DMS153 (cell line): ENCODE data around the gene CLDN22.
A peak's percentile ranks its signal among the peaks of the same experiment; 100 is the strongest.

Experiments
- DNase-seq: peaks from one replicate; lab custom pipeline; 2025; lab: John Stamatoyannopoulos, UW

Gene CLDN22

DNA sequence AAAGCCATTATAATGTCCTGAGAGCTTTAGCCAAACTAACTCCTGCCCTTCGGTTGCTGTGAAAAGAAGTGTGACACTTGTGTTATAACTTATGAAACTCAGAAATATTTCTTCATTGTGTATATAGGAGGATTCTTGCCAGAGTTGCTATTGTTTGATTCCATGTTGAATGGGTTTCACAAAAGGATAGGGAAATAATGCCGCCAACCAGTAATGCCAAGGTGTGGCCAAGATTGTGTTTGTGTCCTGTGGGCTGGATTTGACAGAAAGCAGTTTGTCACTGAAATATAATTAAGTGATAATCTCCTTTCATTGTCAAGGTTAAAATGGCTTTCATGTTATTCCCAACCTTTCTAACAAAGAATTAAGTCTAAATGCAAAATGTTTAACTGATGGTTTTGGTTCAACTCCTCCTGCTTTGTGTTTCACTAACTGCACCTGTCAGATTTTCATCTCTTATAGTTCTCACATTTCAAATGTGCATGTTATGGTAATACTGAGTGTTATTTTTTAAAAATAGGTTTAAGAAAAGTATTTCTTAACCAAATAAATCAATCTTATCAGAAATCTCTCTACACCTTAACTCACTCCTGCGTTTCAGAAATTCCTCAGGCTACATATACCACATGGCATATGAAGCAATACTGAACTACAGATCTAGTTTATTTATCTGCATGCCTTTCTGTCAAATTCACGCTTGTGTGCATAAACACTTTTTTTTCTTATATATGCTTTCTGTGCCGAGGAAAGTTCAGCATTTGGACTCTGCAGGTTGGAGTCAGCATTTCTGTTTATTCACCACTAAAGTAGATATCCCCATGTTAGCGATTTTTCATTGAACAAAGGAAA lies at the start of gene CLDN22:
Gene CLDN22, minus strand, starts transcription at position 66 of the 849 bp plus-strand sequence. Its CDS starts 58 bp downstream, at position 8.
- DNase-seq, result no peak

DNA sequence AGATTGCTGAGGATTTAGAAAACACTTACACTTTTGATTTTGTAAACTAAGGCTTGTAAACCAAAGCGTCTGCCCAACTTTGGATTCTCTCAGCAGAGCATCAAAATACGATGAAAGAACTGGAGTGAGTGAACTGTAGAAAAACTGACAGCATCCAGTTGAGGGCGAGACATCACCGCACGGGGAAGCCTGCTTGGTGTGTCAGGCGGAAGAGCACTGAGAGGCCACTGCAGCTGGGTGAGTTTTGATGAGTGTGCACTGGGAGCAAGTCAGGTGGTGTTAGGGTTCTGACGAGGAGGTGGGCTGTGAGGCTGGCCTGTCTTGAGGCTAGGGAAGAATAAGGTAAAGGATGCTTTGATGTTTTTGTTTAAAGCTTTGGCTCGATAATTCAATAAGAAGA lies 49.0 kb upstream of the CLDN22 start:
- DNase-seq, result no peak

DNA sequence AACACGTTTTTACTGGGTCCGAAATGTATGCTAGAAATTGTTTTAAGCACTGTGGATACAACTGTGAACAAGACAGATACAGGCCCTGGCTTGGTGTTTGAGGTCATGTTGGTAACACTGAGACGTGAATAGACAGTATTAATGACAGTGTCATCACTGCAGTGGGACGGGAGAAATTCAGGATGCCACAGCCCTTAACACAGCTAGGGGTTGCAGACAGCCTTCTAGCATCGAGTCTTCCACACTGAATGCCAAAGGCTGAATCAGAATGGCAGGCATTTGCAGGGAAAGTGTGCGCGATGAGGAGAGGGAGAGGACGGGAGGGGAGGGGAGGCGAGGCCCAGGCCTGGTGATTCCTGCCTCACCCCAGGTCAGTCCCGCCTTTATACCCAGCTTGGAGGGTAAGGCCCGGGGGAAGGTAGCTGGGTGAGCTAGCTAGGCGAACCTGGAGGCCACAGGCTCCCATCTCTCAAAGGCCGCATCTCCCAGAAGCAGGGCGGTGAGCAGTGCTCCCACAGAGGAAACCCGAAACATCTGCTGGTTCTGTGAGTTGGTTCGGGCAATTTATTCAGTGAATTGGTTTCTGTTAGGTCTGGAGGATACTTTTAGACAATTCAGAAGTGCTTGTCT lies 46.2 kb upstream of the CLDN22 start:
- DNase-seq, result no peak

DNA sequence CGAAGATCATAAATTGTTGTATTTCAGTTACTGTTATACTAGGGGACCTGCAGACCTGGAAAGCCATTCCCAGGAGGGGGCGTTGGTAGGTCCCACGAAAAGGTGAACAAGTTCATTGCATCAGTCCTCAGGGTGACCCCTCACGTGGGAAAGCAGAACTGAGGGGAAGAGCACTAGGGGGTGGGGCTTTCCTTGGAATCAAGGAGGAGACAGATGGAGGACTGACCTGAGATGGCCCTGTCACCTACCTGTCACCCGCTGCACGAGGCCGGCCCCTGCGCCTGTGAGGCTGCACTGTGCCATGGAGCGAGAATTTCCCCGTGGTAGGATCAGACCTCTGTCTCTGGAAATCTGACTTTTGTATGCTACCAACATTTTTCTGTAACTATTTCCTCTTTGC lies 43.9 kb upstream of the CLDN22 start:
- DNase-seq, result no peak

DNA sequence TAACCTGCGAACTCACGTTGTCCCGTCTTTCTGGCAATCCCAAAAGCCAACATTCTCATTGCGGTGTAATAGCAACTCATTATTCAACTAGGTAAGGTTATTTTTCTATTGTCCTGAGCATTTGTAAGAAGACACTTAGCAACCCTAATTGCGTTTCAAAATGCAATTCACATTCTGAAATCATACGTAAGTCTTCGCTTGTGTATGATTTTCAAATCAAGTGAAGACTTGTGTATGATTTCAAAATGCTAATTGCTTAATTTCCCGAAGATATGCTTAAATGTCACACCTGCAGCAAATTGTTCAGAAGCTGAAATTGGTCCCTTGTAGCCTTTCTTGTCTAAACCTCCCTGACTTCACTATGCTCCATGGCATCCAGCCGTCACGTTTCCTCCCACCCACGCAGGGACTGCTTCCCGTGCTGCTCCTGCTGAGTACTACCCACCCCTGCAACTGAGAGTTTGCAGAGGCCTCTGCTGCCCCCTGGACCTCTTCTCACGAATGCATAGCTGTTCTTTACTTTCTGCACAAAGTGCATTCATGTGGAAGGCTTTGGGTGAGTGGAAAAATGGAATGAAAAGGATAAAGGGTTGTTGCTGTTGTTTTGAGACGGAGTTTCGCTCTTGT lies 43.0 kb upstream of the CLDN22 start:
- DNase-seq, result no peak

DNA sequence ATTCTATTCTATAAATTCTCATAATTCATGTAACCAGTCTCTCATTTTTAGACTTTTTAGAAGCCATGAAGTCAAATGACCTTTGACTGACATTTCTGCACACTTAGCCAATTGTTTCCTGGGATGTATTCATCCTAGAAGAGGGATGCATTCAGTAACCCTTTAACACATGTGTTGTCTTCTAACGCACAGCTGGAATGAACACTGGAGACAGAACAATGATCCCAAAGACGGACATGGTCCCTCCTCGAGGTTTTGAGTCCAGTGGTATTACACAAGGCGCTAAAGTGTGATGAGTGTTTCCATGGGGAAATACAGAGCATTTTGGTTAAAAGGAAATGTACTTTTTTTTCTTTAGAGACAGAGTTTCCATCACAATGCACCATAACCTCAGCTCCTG lies 42.0 kb upstream of the CLDN22 start:
- no peak for DNase-seq

DNA sequence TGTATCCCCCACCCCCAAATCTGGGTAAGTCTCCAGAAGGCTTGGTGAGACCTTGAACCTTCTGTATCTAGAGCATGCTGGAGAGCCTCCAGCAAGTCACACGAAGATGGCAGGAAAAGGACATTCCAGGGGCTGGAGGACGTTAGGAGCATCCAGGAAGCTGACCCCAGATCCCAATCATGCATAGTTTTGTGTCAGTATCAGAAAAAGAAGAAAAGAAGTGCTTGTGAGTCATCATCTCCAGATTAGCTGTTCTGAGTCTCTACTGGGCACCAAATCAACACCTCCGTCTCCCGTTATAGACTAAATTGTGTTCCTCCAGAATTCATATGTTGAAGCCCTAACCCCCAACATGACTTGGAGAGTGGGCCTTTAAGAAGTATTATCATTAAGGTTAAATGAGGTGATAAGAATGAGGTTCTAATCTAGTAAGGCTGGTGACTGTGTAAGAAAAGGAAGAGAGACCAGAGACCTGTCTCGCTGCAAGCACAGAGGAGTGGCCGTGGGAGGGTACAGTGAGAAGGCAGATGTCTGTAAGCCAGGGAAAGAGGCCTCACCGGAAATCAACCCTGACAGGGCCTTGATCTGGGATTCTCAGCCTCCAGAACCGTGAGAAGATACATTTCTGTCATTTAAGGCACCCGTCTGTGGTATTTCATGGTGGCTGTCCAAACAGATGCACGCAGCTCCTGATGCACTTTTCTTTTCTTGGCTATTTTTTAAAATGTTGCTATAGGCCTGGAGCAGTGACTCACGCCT lies 40.3 kb upstream of the CLDN22 start:
- no peak for DNase-seq

DNA sequence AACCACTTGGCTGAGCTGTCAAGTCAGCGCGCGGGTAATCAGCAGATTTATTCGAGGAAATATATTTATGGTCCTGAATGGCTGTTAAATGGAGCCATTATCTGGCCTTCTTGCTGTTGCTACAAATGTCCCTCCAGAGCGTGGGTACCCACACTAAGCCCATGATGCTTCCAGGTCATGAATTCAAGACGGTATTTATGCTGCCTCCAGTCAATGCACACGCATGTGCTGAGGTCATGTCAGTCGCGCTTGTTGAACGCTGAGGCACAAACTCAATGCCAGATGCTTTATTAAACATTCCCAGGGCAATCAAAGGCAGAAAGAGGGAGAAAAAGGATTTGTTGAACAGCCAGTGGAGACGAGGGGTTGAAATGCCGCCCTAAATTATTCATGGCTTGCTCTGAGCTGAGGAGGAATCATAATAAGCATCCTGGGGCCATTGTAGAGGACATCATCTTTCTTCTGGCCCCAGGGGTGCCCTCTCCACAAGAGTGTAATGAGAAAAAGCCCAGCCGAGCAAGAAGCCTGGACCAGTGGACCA lies 38.2 kb upstream of the CLDN22 start:
- DNase-seq, result no peak

DNA sequence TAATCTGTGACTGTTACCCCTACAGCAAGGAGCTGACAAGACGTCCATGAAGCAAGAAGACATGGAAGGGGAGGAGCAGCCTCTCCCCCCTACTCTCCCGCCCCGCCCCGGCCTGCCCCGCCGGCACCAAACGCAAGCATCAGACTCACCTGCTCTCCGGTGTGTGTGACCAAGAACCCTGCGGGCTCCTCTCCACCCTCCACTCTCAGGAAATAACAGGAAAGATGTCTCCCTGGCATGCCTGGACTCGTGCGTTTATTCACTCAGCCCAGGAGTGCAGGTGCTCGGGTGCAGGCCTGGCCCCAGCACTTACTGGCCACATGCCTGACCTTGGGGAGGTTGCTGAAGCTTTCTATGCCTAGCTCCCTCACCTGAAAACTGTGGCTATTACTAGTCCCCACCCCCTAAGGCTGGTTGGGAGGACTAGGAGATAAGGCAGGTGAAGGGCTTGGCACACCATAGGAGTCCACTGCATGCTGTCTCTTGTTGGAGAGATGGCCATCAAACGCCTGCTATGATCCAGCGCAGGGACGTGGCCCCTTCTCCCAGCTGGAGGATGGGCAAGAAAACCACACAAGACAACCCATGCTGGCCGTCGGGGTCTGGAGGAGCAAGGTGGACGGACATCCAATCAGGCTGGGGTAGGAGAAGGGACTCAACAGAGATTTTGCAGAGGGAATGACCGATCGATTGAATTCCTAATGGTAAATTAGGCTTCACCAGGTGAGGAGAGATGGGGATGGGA lies 37.0 kb upstream of the CLDN22 start:
- peak; percentile 60 for DNase-seq

DNA sequence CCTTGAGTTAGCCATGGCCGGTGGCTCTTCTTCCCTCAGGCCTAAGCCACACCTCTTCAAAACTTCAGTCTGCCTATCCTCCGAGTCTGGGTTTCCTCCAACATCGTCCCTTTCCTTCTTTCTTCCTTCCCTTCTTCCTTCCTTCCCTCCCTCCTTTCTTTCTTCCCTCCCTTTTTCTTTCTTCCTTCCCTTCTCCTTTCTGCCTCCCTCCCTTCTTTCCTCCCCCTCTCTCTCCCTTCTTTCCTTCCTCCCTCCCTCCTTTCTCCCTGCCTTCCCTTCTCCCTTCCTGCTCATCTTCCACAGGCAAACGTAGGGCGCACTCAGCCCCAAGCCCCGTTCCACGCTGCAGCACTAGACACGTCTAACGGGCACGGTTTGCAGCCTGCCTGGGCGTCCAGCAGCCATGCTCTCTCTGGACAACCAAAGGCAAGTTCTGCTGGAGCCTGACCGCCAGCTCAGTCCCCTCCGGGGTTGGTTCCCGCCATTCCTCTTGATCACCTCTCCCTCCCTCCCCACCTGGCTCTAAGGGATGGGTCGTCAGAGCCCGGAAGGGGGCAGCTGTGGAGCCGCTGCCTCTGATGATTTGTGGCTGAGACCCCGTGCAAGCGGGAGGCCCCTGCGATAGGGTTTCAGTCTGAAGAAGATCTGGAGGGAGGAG lies 36.2 kb upstream of the CLDN22 start:
- DNase-seq, result no peak

DNA sequence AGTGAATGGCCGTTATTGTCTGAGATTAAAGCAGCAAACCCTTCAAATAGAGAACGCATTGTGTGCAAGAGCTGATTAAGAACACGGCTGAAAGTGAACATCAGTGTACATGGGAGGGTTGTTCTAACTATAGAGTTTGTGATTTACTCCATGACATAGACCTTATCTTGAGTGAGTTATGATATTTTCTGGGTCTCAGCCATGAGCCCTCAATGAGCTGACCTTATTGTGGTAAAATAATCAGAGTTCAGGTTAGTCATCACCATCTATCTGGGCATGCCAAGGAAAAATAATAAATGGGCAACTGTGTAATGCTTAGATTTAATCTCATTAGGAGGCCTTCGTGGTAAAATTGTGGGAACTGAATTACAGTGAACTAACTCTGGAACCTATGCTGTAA lies 35.3 kb upstream of the CLDN22 start:
- DNase-seq, result peak; percentile 51

DNA sequence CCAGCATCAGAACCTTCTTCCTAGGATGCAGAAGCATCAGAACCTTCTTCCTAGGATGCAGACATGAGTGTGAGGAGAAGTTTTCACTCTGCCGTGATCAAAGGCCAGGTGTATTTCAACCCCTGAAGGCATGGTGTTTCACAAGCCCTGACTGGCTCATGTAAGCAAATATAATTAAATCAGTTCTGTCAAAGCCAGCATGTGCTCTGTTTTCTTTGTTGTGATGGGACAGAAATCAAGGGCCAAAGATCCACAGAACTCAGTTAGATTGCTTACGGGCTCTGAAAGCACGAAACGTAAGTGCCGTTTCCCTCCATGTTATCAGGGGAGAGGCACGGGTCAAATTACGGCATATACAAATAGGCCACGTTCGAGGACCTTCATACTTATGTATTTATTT lies 34.1 kb upstream of the CLDN22 start:
- DNase-seq, result peak; percentile 32

DNA sequence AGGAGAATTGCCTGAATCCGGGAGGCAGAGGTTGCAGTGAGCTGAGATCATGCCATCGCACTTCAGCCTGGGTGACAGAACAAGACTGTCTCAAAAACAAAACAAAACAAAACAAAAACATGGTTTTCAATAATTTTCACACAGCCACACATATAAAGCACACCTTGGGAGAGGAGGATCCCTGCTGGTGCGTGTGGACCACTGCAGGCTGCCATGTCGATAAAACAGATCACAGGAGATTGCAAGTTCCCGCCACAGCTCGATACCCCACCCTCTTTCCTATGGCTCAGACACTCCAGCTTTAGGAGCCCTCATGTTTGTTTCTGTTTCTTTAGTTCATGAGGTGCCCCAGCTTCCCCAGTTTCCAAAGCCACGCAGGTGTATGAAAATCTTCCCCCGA lies 33.5 kb upstream of the CLDN22 start:
- DNase-seq, result no peak

DNA sequence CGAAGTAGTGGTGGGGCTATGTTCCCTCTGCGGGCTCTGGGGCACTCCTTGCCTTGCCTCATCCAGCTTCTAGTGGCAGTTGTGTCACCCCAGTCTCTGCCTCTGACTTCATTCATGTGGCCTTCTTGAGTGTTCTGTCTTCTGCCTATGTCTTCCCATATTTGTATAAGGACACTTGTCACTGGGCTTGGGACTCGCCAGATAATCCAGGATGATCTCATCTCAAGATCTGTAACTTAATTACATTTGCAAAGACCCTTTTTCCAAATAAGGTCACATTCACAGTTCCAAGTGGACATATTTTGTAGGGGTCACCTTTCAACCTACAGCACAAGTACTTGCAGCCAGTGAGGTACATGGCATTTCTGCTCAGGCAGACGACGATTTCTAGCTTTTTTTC lies 32.5 kb upstream of the CLDN22 start:
- no peak for DNase-seq

DNA sequence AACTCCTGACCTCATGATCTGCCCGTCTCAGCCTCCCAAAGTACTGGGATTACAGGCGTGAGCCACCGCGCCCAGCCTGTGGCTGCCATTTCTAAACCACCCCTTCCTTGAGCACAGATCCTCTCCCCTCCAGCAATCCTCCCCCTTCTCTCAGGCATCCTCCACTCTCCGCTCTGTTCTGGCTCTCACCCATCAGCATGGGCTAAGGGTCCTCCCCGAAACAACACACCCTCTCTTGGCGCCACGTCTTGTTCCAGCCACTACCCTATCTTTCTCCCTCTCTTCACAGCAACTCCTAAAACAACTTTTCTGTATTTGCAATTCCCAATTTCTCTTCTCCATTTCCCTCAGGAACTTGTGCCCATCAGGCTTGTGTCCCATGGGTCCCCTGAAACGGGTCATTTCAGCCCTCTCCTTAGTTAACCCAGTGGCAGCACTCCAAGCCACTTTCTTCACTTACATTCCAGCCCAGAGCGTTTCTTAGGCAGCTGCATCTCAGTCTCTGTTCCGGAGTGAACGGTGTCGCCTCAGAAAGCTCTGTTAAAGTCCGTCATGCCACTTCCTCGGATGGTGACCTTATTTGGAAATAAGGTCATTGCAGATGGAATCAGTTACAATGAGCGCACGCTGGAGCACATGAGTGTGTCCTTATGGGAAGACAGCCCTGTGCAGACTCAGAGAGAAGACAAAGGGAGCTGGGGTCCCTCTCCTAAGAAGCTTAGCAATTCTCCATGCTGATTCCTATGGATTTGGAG lies 30.4 kb upstream of the CLDN22 start:
- DNase-seq, result no peak

DNA sequence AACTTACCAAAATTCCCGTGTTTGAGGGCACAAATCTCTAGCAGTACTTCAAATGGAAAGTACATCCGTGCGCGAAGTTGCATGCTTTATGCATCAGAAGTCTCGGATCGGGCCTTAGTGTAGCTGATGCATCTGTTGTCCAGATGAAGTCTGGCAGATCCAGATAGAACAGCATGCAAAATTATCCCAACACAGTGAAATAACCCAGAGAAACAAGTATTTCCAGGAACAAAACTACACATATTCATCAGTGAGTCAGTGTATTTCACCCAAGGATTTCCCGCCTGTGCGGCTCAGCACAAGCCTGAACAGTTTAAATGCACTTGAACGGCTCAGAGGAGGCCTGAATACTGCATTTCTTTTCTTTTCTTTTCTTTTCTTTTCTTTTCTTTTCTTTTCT lies 29.6 kb upstream of the CLDN22 start:
- no peak for DNase-seq

DNA sequence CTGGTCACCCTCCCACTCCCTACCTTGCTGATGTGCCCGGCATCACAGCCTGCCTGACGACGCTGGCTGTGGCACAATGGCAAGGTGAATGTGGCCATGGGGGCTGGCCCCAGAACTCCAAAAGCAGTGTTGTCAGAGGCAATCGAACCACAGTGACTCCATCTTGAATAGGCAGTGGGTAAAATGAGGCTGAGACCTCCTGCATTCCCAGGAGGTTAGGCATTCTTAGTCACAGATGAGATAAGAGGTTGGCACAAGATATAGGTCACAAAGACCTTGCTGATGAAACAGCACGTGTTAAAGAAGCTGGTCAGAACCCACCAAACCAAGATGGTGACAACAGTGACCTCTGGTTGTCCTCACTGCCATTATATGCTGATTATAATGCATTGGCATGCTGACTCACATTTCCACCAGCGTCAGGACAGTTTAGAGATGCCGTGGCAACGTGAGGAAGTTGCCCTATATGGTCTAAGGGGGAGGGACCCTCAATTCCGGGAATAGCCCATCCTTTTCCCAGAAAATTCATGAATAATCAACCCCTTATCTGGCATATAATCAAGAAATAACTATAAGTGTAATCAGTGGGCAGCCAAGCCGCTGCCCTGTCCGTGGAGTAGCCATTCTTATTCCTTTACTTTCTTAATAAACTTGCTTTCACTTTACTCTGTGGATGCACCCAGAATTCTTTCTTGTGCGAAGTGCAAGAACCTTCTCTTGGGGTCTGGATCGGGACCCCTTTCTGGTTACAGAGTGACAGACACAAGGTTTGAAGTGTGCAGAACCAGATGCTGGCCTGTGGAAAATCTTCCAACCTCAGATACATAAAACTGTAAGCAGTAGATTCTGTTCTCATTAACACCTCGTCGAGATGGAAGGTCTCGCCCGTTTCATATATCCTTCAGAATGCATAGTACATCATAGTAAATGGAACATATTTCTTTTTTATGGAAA lies 28.9 kb upstream of the CLDN22 start:
- no peak for DNase-seq

DNA sequence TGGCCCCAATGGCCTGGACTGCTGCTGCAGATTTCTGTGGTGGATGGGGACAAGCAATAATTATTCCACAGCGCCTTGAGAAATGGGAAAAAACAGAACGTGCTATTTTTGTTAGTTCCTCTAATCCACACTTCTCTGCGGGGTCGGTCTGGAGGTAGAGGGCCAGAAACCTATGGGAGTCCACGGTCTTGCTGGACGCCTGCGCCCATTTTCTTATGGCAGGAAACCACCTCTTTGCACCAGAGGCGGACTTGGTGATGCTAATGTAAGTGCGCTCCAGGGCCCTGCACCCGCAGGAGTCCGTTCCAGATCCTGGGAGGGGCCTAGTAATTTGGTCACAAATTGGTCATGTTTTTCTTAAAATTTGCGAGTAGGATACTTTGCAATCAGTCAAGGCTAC lies 28.1 kb upstream of the CLDN22 start:
- DNase-seq, result no peak

DNA sequence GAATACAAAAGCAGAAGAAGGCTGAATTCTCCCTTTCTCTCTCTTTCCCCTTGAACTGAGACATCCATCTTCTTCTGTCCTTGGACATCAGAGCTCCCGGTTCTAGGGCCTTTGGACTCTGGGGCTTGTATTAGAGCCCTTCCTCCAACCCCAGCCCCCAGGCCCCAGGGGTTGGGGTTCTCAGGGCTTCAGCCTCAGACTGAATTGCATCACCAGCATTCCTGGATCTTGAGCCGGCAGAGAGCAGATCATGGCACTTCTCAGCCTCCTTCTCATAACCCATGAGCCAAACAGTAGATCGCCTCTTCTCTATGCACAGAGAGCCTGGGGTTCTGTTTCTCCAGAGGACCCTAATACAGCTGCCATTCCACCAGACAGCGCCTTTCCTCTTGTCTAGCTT lies 27.5 kb upstream of the CLDN22 start:
- no peak for DNase-seq
